CD4-positive, alpha-beta T cell treated with Interferon alpha-2 for 1 hour (primary cell): ENCODE results near the gene TNFRSF14.
"Not testable (repeated sequence)": the region's sequence is repeated elsewhere in the genome, so short reads cannot be mapped to it uniquely, and the experiment has no call there.

ENCODE experiments used
- DNase-seq, 2 donors: peaks; one replicate each; pipeline ENCODE4 v3.0.0-alpha.2; 2020 to 2022

TNFRSF14 gene

DNA sequence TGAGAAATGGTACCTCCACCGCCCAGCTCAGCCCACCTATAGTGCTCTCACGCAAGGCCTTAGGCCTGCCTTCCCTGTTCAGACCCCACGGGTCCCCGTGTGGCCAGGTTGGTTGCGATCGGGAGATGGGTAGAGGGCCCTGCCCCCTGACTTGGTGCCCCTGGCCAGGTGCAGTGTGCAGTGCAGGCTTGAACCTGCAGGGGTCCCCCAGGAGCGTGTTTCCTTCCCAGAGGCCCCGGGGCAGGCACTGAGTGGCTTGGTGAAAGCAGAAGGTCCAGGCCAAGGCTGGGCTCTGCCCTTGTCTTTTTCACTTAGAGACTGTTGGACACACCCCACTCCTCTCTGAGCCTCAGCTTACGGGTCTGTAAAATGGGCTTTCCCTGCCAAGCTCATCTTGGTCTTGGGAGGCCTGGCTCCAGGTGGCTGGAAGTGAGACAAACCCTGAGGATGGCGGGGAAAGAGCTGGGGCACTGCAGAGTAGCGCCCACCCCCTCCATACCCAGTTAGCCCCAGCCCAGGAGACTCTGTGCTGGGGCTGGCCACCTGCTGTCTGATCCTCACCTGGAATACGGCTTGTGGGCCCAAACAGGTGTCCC is 16.8 kb upstream of the TNFRSF14 start:
- DNase-seq = peak; percentile 25 to 44

DNA sequence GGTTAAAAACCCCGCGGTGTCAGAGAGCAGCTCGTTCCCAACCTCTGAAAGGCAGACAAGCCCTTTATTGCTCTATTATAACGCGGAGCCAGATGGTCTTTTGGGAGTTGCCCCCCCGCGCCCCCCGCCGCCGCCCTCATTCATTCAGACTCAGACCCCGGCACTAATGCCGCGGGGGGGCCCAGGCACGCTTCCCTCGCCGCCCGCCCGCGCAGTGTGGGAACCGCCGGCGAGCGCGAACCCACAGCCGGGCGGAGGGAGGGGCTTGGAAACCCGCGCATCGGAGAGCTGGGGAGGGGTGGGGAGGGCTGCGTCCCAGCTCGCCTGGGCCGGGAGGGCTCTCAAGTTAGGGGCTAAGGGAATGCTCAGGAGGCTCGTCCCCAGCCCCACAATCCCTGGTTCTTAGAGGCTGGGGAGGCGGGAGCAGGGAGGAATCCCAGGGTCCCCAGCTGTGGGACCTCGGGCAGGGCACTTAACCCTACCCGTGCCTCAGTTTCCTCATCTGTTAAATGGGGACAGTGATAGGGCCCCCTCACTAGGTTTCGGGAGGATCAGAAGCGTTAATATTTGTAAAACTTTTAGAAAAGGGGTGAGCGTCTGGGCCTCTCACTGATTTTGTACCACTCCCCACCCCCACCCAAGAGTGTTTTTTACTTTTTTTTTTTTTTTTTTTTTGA is 15.2 kb upstream of the TNFRSF14 start:
- DNase-seq = peak in 1 of 2 donors; percentile 25

DNA sequence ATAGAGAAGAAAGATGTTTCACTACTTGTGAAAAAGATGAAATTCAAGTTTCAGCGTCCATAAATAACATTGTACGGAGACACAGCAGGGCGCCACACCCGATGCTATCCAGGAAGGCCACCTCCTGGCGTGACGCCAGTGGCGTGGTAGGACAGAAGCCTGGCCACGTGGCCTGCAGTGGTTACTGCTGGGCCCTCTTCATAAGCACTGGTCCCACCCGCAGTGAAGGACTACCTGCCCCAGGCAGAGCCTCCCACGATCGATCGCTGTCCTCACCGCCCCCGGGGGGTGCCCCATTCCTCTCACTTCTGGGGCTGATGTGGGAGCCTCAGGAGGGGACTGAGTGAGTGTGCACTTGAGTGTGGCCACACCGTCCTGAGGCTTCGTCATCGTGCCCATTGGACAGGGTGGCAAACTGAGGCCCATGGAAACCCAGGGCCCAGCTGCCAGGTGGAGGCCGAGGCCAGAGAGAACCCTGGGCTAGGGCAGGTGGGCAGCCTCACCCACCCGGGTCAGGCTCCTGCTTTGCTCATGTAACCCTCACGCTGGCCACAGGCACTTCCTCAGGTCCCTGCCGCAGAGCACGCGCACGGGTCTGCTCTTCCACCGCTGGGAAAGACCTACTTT is 14.4 kb upstream of the TNFRSF14 start:
- no peak for DNase-seq

DNA sequence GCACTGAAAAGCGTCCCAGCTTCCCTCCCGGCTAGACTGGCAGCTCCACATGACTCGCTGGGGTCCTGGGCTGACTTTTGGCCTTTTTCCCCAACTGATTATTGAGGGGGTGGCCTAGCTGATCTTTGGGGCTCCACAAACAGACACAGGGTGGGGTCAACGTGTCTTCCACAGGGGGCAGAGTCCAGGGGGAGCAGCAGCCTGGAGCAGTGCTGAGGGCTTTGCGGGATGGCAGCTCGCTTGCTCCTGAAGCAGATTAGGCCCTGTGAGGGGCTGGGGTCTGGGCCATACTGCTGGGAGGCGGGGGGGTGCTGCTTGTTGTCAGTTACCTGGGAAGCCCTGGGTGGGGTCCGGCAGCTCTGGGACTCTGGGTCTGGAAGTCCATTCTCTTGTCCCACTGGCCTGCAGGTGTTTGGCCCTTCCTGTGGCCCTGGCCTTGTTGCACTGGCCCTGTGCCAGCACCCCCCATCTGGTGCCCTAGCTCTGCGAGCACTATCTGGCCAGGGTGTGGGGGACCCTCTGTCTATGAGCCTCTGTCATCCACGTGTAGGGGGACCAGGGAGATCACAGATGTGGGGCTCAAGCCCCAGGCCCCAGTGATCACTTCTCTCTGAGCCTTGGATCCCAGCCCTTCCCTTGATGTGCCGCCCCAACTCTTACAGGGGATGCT is 13.8 kb upstream of the TNFRSF14 start:
- no peak for DNase-seq

DNA sequence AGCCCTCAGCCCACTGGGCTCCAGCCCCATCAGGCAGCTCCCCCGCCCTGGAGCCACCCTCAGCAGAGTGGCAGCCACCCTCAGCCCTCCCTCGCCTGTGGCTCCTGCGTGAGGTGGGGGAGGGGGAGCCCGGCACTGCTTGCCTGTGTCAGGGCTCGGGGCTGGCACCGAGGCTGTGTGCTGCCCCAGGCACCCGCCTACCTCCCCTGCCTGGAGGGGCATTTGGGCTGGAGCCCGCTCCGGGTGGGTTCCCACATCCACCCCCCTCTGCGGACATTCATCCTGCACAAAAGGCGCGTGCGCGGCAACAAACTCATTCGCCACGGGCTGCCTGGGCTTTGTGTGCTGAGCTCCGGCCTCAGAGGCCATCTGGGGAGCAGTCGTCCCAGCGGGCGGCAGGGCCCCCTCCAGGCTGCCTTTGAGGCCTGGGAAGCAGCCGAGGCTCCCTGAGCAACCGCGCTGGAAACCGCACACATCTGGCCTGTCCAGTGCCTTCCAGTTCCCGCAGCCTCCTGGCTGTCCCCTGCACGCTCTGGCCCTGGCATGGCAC is 12.6 kb upstream of the TNFRSF14 start:
- peak; percentile 37 to 55 for DNase-seq

DNA sequence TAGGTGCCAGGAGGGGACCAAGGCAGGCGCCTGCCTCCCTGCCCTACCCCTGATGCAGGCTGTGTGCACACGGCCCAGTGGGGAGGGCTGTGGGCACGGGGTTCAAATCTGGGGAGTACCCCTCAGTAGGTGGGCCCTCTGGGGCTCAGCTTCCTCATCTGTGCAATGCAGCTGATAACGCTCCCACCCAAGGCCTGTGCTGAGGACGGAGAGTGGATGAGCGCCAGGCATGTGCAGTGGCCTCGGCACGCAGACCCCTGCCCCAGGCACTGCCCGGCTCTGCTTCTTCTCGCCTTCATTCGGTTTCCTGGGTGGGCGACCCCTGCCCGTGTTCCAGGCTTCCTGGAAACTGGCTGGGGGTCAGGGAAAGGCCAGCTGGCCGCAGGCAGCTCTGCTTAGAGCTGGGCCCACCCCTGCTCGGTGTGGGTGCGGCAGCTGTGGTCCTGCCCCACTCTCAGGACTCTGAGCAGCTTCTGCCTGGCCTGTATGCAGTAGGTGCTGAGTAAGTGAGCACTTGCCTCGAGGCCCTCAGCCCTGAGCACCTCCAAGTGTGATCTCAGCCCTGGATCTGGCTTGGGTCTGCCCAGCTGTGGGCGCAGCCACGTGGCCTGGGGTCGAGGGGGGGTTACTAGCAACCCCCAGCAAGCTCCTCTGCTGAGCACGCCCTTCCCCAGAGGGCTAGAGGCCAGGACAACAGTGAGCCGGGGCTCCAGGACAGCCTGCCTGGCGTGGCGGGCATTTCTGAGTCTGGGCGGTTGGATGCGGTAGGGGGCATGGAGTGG is 11.9 kb upstream of the TNFRSF14 start:
- DNase-seq = no peak

DNA sequence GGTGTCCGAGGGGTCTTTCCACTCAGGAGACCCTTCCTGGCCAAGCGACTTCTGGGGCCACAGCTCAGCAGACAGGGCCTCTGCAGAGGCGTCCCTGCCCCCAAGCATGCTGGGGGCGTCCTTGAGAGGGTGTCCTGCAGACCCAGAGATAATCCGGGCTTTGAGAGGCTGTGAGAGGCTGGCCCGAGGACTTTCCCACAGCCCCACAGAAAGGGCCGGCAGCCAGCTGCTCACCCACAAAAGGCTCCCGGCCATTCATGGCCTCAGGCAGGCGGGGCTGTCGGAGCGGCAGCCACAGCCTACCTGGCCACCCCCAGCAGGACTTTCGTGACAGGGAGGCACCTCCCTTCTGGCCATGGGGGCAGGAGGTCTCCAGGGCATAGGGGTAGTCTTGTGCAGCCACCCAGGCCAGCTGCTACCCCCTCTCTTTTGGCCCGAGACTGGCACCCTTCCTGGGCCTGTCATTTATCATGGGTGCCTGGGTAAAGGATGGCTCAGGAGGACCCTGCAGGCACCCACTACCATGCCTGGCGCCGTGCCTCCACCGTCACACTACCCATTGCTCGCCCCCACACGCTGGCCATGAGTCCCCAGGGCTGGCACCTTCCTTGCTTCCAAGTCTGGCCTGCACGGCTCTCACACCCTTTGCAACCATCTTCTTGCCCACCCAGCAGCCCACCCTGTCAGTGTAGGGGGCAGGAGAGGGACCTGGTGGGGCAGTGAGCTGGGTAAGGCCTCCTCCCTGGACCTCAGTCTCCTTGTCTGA is 11.1 kb upstream of the TNFRSF14 start:
- no peak for DNase-seq

DNA sequence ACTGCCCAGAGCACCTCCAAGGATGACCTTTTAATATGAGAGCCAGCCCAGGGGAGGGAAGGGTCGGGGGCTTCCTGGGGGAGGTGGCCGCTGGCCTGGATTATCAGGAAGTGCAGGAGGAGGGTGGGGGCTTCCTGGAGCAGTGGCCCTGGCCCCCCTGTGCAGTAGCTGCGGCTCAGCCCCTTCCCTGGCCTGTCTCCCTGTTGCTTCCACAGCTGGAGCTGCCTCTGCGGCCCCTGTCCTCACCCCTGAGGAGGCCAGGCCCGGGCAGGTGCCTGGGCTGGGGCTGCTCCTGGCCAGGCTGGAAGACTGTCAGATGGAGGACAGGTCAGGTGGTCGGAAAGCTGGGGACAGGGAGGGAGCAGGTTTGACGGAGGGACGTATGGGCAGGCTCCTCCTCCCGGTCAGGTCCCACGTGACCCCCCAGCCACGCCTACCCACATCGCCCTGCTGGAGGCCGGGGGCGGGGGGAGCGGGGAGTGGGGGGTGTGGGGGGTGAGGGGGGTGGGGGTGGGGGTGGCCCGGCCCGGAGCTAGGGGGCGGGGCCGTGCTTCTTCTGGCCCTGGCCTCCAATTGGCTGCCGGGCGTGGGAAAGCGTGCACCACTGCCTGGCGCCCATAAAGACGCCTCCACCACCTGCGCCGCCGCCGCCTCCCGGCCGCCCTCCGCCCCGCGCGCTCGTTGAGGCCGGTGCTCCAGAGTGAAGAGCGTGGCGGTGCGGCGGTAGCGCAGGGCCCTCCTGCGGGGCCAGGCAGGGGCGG is 10.2 kb upstream of the TNFRSF14 start:
- peak; percentile 94 to 95 for DNase-seq

DNA sequence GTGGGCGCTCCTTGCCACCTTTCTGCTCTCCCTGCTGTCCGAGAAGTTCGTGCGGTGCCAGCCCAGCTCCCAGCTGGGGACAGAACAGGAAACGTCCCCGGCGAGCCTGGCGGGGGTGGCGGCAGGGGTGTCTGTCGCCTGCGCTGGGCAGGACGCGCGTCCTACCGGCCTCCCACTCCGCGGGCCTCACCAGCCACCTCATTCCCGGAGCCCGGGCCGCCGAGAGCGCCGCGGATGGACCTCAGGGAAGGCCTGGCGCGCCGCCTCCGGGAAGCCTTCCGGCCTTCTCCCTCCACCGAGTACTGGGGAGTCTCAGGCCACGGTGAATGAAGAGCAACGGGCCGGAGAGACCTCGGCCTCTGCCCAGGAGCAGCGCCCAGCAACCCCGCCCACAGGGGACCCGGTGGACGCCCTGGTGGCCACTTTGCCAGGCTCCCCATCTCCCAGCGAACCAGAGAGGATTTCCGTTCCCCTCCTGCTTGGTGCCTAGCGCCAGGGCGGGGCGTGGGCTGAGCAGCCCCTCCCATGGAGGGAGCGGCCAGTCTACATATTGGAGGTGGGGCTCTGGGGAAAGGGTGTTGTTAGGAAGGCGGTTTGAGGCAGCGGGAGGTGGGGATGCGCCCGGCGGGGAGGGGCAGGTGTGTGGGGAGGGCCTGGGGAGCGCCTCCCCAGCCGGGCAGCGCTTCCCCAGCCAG is 9.5 kb upstream of the TNFRSF14 start:
- peak; percentile 86 to 91 for DNase-seq

DNA sequence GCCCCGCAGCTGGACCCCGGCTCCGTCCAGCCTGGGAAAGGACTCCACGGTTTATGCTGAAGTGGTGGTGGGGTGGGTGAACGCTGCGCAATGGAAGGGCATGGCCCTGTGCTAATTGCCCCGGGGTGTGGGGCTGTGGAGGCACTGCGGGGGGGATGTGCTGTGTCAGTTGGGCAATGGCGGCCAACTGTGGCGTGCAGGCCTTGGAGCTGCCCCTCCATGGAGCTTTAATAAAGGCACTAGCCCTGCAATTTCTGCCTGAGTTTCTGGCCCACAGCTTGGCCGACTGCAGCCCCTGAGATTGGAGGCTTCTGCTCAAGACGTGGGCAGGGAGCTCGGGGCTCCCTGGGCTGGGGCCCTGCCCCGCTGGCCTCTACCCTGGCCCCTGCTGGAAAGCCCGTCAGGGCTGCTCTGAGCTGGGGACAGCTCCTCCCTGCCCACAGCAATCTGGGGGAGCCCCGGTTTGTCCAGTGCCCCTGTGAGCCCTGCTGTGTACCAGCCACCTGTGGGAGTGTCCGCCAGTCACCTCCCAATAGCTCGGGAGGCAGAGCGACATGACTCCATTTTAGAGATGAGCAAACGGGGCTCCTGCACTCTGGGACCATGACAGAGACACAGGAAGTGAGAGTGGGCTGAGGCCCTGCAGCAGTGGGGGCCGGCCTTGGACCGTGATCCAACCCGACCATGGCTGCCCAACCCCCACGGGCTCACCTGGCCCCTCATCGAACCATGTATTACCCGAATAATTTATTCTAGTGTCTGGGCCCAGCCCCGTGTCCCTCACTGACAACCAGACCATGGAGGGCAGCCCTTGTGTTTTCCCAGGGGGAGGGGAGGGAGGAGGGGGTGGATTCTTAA is 8.7 kb upstream of the TNFRSF14 start:
- DNase-seq = no peak

DNA sequence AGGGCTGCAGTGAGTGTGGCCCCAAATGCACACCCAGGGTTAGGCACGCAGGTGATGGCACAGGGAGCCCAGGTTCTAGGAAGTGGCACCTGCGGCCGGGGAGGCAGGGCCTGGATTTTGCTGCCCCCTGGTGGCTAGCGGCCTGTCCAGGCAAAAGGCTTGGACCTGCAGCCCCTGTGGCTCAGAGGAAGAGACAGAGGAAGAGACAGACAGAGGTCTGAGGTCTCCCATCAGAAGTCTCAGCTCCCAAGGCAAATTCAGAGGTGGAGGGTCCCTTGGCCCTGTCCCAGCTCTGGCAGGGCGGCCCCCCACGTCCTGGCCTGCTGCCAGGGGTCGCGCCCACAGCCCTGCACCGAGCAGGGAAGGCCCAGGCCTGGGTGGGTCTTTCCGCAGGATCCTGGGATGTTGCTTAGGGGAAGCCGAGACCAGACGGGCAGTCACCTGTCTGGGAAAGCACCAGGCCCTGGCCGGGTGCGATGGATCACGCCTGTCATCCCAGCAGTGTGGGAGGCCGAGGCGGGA is 8.0 kb upstream of the TNFRSF14 start:
- DNase-seq = peak; percentile 87 to 89

DNA sequence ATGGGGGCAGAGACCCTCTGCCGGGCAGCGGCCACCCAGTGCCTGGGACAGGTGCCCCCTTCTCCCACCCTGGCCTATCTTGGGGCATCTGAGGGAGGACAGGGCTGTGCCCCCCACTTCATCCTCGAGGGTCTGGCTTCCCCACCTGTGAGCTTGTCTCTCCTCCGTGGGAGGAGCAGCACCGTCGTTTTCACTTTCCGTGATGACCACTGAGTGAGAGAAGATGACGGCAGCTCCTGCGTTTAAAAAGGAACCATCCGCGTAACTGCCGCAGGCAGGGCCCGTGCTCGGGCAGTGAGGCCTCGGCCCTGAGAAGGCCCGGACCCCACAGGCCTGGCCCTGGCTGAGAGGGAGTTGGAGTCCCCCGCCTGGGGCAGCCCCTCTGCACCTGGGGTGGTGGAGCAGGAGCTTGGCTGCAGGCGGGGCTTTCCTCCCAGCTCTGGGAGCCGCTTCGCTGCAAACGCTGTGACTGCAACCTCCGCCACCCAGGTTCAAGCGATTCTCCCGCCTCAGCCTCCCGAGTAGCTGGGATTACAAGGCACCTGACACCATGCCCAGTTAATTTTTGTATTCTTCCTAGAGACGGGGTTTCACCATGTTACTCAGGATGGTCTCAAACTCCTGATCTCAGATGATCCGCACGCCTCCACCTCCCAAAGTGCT is 6.7 kb upstream of the TNFRSF14 start:
- DNase-seq = not testable (repeated sequence)

DNA sequence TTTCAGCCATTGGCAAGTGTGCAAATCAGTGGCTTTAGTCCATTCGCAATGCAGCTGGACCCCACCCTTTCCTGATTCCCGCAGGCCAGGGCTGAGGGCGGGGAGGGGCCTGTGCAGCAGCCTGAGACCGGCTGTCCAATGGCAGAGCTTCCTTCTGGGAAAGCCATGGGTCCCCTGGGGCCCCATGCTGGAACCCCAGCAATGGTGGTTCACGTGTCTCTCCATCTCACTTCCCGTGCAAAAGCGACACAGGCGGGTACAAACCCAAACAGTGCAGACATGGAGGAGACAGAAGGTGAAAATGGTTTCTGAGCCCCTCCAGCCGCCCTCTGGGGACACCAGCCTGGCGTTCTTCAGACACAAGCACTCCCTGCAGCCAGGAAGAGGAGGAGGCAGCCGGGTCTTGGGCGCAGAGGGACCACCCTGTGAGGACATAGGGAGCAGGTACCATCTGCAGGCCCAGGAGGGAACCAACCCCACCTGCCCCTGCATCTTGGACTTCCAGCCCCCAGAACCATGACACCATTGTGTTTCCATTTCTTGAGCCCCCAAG is 5.8 kb upstream of the TNFRSF14 start:
- not testable (repeated sequence) for DNase-seq

DNA sequence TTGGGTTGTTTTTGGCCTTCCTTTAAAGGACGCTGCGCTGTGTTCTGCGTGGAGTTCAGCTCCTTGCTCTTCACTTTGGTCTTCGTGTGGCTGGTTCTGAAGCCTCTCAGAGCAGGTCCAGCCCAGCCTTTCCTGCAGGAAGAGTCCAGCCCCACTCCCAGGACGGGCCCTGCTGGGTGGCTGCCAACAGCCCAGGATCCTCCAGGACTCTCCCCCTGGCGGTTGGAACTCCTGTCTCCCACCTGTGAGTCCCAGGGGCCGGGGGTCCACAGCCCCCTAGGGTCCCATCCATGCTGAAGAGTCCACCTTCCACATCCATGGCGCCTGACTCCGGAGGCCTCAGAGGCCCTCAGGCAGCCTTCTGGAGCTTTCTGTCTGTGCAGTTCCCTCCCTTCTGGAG is 4.6 kb upstream of the TNFRSF14 start:
- DNase-seq = not testable (repeated sequence)

DNA sequence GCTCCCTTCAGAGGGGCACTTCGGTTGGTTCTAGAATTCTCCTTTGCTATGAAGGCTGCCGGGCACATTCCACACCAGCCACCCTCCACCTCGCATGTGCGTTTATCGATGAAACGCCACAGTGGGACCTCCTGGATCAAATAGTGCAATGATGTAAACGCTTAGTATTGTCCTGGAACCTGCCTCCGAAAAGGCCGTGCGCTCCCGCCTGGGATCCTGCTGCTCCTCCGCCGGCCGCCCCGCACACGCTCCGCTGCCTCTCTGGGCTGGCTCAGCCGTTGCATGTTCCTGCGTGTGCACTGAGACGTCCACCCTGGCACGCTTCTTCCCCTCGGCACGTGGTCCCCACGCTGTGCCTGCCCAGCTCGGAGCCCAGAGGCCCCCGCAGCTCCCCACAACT is 4.0 kb upstream of the TNFRSF14 start:
- DNase-seq = no peak

DNA sequence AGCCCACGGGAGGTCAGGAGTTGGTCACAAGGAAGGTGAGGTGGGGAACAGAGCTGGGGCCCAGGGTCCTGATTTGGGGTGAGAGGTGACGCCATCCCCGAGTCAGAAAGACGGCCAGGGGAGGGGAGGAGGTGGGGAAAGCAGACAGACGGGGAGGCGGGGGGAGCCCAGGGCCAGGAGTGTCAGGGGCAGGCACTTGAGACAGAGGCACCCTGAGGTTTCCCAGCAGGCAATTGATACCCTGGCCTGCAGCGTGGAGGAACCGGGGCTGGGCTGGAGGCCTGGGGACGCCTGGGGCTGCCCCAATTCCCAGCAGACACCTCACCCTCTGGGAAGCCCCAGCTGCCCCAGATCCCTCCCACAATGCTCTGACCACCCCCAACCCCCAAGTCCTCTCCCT is 3.1 kb upstream of the TNFRSF14 start:
- DNase-seq = not testable (repeated sequence)

DNA sequence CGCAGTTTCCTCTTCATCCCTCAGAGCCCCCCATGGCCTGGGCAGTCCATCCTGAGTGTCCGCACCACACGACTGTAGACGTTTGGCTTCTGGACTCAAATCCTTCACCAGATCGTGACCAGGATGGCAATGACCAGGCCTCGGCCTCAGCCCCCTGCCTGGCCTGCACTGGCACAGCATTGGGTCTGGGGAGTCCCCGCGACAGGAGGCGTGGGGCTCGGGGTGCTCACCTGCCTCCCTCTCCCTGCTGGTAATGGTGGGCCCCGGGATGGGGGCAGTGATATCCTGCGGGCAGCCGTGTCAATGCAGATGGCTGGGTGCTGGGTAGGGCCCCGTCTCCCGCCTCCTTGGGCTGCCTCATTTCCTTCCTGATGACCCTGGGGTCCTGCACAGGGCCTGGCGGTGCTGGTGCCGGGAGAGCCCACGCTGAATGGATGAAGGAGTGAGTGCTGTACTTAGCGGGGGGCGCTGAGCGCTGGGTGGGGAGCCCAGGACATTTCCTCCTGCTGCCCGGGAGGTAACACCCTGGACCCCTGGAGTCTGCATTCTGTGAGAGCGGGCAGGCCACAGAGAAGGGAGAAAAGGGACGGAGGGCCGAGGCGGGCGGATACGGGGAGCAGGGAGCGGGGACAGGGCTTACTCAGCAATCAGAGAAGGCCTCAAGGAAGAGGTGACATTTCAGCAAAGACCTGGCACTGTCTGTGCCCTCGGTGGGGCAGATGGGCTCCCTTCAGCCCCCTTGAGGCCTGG is 2.1 kb upstream of the TNFRSF14 start:
- no peak for DNase-seq
